NCI-H2029 (cell line): Measurements from ENCODE around the gene SLC13A5.
"Not testable (repeated sequence)": the region's sequence is repeated elsewhere in the genome, so short reads cannot be mapped to it uniquely, and the experiment has no call there.

Experiments
- DNase-seq: peaks from one replicate; lab custom pipeline; 2025; lab: John Stamatoyannopoulos, UW

The SLC13A5 gene

DNA sequence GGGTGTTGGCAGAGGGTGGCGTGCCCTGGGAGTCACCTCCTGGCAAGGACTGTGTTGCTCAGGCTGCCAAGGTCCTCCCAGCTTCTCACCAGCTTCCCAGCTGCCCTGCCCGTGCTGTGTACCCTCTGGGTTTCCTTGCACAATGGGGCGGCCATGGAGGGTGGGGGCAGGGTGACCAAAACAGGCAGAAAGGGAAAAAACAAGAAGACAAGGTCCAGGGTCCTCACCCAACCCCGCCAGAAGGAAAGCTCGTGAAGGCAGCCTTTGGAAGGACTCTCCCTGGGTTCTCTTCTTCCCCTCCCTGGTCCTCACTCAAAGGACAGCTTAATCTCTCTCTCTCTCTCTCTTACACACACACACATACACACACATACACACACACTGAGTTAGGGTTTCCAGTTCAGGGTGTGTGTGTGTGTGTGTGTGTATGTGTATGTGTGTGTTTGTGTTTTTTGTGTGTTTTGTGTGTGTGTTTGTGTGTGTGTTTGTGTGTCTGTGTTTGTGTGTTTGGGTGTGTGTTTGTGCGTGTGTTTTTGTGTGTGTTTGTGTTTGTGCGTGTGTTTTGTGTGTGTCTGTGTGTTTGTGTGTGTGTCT lies 2.0 kb downstream of the SLC13A5 start:
- DNase-seq = no peak

DNA sequence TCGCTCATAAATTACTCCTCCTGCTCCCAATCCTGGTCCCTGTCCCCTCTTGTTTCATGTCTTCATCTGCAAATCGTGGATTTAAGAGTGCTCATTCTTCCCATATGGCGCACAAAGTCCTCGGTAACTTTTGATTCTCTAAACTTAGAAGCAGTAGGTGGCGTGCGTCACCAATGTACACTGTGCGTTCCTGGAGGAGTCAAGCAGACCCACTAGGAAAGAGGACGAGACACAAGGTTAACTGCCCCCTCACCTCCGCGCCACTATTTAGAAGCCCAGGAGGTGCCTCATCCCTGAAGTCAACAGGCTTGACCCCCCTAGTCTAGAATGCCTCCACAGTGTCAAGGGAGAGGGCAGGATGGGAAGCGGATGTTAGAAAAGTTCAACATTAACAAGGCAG lies 2.9 kb downstream of the SLC13A5 start:
- DNase-seq = no peak

DNA sequence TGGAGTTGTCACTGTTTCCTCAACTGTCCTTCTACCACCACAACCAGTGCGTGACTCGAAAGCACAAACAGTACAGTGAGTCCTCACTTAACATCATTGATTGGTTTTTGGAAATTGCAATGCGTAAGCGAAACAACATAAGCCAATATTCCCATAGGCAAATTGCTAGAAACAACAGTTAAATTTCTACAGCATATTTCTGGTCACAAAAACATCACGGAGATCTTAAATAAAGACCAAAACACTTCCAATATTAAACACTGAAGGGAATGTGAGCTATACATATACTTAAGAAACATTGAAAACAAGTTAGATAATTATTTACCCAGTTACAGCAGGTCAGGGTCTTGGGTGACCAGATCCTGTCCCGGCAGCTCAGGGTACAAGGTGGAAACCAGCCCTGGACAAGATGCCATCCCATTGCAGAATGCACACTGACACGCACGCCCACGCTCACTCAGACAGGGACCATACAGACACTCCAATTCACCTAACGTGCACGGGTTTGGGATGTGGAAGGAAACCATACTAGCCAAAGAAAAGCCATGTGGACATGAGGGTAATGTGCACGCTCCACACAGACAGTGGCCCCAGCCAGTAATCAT lies 4.7 kb downstream of the SLC13A5 start:
- no peak for DNase-seq

DNA sequence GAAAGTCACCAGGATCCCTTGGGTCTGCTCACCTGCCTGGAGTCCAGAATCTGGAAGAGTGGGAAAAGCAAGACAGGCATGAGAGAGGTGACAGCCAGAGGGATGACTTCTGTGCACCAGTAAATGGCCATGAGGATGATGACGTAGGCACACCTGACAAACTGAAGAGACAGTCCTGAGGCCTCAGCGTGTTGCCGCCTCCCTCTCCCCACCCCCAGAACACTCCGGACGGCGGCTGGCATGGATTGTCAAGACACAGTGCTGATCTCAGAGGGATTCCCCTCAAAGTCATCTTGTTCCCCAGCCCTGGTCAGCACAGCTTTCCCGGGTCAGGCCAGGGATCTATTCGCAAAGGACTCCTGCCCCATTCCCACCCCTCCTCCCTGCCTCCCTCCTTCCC lies 6.2 kb downstream of the SLC13A5 start:
- DNase-seq = no peak

DNA sequence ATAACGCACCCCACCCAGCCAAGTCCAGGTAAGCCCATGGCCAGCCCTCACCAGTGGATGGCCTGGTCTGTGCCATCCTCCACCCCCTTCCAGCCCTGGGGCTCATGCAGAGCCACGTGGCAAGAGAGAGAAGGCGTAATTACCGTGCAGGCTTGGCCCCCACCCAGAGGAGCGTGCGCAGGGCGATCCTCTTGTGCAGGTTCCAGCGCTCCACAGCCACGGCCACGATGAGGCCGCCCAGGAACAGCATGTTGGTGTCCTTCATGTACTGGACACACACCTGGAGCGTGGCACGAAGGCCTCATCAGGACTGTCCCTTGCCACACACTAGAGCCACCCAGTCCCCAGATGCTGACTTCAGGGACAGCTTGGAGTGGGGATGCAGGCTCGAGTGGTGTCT lies 6.7 kb downstream of the SLC13A5 start:
- no peak for DNase-seq

DNA sequence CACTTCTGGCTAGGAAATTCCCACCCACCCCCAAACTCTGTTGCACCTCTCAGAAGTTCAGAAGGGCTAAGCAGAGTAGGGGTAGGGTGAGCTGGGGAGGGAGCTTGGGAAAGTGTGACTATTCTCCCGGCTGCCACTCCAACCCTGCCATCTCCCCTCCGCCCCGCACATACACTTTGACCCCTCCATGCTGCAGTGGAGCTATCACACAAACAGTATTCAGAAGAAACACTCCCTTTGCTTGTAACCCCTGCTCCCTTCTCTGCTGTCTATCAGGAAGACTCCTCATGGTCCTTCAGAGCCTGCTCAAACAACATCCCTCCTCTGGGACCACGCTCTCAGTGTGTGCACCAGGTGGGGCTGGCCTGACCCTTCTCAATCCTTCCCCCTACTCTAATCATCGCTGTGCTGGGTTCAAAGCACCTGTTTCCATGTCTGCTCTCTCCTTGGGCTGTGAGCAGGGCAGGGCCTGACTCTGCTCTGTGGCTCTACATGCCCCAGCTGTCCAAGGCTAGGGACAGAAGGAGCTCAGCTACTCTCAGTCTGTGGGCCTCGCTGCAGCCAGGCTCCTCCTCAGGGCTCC lies 8.6 kb downstream of the SLC13A5 start:
- no peak for DNase-seq

DNA sequence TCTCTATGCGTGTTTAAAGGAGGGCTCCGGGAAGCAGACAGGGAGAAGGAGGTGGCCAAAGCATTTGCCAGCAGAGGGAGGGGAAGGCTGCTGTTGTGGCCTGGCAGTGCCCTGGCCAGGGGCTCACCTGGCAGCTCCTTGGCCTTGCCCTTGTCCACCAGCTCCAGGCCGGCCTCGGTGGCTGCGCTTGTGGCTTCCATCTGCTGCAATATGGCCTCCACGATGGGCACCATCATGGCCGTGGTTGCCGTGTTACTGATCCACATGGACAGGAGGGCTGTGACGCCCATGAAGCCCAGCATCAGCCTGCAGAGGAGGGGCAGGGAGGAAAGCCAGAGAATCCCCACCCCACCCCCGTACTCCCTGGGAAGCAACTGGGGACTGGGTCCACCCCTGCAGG lies 9.4 kb downstream of the SLC13A5 start:
- no peak for DNase-seq

DNA sequence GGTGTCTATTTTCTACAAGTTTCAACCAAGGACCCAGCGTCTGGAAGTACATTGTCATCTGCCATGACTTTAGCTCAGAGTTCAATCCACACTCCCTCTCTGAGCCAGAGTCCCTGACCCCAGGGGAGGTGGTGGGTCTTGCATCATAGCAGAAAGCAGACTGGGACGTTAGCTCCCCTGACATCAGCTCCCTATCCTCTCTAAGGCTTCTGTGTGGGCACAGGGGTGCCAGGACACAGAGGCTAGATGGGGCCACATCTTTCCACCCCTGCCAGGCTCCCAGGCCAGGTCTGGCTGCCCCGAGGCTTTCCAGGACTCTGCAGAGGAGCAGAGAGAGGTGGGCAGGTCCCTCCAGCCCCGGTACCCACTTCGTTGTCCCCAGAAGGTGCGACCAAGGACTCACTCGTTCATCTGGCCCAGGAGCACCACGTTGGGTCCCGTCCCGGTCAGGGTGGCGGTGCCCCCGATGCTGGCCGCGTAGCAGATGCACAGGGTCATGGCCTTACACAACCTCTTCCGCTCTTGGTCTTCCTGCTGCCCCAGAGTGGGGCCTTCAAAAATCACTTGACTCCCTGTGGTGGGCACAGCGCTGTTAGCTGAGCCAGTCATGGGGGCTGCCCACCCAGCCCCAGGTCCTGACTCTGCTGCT lies 10.5 kb downstream of the SLC13A5 start:
- no peak for DNase-seq

DNA sequence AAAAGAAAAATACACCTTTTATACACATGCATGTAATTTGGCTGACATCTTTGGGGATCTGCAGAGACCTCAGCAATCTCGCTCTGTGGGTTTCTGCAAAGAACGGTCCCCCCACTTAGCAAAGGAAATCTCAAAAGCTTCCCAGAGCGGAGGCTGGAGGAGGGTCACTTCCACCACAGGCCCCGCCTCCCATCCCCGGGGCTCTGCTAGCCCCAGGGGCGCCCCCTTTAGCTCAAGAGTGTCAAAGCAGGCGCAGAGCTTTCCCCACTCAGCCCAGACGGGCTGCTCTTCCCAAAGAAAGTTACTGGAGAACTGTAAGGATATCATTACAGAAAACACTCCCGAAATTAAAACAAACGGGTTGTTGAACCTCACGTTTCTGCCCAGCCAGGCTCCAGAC lies 11.4 kb downstream of the SLC13A5 start:
- DNase-seq = no peak

DNA sequence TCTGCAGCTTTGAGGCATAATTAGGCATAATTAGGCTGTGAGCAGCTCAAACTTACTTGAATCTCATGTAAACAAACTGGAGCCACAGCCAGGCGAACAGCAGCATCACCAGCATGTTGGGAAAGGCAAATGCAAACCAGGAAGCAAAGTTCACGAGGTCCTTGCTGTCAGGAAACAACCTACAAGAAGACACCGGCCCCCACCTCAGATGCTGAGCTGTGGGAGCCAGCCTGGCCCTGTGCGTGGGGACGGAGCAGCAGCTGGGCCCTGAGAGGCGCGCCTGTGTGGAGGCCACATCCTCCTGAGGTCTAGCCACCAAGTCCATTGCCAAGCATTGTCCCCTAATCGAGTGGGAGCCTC lies 12.2 kb downstream of the SLC13A5 start:
- no peak for DNase-seq

DNA sequence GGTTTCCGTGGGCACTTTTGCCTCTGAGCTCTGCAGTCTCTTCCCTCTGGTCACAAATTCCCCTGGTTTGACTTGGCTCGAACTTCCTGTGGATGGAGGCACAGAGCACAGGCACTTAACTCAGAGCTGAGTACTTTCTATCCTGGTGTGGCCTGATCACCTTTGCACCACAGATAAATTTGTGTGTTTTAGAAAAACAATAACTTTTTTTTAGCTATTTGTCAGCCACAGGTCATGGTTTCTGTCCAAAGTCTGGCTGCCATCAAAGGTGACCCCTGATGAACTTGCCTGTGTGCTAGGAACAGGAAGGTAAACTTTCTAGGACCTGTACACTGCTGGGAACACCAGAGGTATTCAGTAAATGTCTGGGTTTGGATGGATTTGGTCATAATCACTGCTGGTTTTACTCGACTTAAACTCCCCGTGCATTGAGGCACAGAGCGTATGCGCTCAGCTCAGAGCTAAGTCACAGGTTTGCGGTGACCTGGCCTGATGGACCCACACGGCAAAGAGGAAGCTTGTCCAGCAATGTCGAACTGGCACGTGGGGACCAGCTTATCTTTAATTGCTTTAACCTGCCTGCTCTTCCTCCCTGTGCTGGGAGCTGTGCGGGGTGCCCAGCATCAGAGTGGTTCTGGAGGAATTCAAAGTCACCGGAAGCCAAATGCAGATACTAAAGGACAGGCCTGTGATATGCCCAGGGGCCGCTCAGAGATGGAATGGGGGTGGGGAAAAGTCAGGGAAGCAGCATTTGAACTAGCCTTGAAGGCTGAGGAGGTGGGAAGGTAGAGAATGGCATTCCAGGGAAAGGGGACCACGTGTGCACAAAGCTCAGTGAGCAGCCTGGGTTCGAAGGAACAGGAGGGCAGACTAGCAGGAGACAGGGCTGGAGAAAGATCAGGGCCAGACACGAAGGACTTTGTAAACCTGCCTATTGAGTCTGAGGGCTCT lies 12.9 kb downstream of the SLC13A5 start:
- DNase-seq = no peak

DNA sequence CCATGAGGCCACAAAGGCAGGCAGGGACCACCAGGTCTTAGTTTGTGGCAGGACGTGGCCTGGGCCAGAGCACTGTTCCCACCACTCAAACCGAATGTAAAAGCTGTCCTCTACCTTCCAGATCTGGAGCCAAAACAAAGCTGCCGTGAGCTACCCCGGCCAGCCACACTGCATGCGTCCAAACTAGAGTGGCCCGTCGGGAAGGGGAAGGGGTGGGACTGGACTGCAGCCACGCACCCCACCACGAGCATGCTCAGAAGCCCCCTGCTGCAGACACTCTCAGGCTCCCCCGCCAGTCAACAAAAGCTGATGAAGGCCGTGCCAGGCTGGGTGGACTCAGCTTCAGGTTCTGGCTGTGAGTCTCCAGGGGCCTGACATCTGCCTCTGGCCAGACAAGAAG lies 15.2 kb downstream of the SLC13A5 start:
- DNase-seq = no peak

DNA sequence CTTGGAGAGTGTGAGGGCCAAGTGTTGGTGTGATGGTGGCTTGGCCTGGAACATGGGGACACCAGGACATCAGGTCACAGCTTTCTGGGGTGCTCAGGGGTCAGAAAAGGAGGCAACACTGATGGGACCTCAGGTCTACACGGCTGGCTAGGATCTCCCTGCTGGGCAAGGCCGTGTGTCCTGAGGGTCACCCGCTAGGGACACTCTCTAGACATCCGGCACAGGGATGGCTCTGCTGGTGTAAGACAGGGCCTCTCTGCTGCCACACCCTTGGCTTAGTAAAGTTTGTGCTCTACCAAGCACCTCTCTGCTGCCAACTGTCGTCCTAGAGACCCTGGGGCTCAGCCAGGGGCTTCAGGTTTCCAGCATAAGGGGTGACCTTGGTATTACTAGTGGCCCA lies 16.3 kb downstream of the SLC13A5 start:
- no peak for DNase-seq

DNA sequence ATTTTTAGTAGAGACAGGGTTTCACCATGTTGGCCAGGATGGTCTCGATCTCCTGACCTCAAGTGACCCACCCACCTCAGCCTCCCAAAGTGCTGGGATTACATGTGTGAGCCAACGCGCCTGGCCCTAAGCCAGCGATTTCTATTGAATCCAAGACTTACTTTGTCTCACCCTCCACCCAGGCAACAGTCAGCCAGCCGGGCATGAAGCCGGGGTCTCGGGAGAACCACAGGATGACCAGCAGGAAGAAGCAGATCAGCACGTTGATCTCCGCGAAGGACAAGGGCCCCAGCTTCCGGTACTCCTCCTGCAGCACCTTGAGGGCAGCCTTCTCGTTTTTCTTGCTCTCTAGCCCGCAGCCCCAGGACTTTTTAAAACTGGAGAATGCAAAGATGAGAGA lies 17.6 kb downstream of the SLC13A5 start:
- no peak for DNase-seq

DNA sequence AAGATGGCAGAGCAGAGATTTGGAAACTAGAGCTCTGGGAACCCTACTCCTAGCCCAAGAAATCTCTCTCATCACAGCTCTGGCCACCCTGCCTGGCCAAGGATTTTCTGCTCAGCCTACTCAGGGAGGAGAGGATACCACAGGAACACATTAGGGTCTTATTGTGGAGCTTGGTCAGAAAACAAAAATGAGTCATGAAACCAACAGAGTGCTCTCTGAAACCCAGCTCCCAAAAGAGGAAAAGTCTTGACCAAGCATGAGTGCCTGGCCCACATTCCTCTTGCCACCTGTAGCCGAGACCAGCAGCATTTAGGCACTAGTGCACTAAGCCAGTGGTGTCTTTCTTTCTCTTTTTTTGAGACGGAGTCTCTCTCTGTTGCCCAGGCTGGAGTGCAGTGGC lies 18.1 kb downstream of the SLC13A5 start:
- DNase-seq = no peak

DNA sequence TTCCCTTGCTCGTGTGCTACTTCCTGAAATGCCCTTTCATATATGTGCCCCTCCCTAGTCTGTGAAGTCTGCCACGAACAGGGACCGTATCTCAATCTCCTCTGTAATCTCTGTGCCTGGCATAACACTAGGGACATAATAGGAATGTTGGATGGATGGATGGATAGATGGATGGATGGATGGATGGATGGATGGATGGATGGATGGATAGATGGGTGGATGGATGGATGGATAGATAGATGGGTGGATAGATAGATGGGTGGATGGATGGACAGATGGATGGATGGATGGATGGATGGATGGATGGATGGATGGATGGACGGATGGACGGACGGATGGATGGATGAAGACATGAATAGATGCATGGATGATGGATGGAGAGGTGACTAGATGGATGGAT lies 21.2 kb downstream of the SLC13A5 start:
- not testable (repeated sequence) for DNase-seq

DNA sequence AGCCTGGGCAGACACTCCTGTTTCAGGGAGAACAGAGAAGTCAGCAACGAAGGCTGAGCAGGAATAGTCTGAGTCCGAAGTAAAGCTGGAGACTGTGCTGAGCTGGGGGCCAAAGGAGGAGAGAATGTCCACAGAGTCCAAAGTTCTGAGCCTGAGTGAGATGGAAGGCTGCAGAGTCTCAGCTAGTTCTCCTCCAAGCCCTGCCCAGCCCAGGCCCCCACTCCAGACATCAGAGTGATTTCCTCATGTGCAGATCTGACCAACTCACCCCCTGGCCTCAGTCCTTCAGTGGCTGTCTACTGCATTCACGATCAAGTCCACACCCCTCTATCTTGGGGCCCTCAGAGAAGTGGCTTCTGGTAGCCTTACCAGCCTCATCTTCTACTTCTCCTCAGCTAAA lies 21.6 kb downstream of the SLC13A5 start:
- DNase-seq = no peak

DNA sequence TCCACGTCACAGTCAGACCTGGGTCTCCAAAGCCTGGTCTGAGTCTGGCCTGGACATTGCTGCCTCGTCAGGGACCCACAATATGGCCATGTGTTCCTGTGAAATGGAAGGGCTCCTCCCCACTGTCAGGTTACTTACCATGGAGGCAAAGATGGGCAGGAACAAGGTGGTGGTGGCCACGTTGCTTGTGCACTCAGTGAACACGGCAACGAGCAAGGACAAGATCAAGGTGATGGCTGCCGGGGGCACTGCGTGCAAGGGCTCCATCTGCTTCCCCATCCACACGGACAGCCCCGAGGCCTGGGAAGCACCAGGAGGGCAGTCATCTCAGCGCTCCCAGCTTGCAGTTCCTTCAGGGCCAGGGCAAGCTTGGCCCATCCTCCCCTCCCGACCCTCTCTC lies 22.5 kb downstream of the SLC13A5 start:
- no peak for DNase-seq

DNA sequence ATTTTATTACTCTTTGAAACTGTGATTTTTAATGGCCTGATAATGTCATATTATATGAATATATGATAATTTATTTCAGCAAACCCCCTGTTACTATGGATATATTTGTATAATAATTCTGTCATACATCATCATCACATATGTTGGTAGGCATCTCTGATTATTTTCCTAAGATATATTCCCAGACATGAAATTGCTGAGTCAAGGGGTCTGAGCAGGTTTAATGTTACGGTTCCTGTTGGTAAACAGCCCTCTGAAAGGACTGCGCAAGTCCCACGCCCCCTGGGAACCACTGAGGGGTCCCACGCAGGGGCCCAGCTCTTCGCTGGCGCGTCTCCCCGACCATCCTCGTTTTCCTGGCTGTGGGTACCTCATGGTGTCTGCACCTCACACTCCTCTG lies 24.2 kb downstream of the SLC13A5 start:
- no peak for DNase-seq

DNA sequence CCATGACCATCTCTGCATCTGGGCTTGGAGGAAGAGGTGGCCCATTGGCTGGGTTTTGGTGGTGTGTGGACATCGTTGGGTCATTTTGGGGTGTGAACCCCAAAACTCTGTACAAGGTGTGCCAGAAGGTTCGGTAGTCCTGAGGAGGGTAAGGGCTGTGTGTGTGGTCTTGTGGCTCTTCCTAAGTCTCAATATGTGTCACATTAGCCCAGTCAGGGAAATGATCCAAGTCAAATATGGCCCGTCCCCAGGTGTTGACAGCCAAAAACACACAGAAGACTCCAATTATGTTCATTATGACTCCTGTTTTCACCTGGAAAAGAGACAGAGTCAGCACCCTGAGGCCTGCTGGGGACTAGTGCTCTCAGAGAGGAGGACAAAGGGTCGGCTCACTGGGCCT lies 27.1 kb downstream of the SLC13A5 start:
- DNase-seq = peak; percentile 5

DNA sequence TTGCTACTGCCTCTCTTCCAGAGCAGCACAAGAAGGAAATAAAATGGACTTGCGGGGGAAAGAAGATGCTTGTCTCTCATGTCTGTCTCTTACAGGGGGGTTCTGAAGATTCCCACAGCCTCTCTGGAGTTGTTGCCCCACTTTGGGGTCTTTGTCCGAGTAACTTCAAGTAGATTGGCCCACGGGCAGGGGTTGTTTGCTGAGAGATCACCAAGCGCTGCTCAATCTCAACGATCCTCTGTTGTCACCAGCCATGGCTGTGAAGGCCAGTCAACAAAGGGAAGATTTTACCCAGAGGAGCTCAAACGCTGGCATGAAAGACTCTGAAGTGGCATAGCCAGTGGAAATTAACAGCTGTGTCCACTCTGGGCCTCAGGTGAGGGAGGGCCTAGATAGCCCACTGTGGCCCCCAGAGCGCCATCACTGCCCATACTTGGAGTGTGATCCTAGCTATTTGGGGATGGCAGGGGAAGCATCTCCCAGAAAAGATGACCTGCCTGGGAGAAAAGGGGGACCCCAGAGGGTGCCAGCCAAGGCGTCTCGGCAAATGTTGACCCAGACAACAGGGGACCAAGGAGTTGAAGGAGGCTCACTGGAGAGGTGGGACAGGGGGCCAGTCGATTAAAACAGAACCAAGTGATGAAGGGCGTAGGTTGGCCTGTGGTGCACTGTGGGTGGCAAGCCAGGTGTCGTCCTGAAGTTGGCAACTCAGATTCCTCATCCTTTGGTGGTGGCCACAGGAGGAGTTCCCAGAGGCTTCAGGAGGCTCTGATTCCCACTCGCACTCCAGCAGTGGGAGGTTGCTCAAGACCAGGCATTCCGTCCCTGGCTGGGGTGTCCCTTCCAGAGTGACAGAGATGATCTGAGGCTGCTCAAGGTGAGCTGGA lies 28.0 kb downstream of the SLC13A5 start:
- no peak for DNase-seq

DNA sequence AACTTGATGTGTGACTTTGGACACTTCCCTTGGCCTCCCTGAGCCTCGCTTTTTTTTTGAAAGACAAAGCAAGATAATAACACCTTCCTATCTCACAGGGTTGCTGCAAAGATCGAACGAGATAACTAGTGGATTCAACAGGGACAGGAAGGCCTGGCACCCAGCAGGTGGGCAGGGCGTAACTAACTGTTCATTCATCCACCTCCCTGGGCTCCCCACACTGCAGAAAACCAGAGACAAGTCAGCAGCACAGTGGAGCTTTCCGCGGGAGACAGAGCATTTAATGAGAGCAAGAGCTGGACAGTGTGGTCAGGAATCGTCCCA lies 28.7 kb downstream of the SLC13A5 start:
- no peak for DNase-seq
